Ovary (tissue), 3 donors: ENCODE results near the gene GSG1L.
"Not testable (repeated sequence)": the region's sequence is repeated elsewhere in the genome, so short reads cannot be mapped to it uniquely, and the experiment has no call there.

Experiments used
- CTCF ChIP-seq, 3 donors: fragments of 450-650 bp in 2 of 3; fragments of 200-600 bp in 1 of 3; IDR thresholded peaks; one replicate each; pipeline versions ENCODE4 v1.5.1 to v1.8.0; 2016 to 2022; ENCODE audit warnings: antibody characterized with exemption in 3 of 3, mild to moderate bottlenecking in 1 of 3
- POLR2A ChIP-seq: fragments of 450-650 bp; IDR thresholded peaks from one replicate; pipeline ENCODE4 v1.6.1; 2017; ENCODE audit warnings: antibody characterized with exemption, mild to moderate bottlenecking, moderate library complexity
- donor health status: DM: no; HTN: no; CAD: no.

- not testable (repeated sequence) for TF ChIP-seq CTCF (IDR thresholded peaks at IDR 0.05); POLR2A
Measured at GRCh38 chr16:27743001-27743400, 320.5 kb downstream of the GSG1L start.
